CD4-positive, alpha-beta T cell (primary cell): ENCODE measurements around the gene SPATA2L. TPM values are rescaled to one million over a fixed set of nuclear protein-coding genes. Genes with fewer than 3 reads are reported as not detected.

Source experiments
- ATAC-seq: fragments of 200-7000 bp; cut with Tn5 transposase; one replicate; pipeline ENCODE4 v1.10.0; 2022; ENCODE audit warnings: mild to moderate bottlenecking; ENCODE audit not compliant: poor library complexity
- CTCF ChIA-PET: fragments of 350-600 bp; sonication (Branson Sonifier 250); formaldehyde crosslinking; loops from one replicate; lab custom pipeline; 2021; ENCODE audit warnings: antibody characterized with exemption, inconsistent platforms; lab: Charles Lee
- POLR2A ChIA-PET: fragments of 350-600 bp; sonication (Branson Sonifier 250); formaldehyde crosslinking; loops from one replicate; lab custom pipeline; 2021; ENCODE audit warnings: antibody characterized with exemption, inconsistent platforms; lab: Charles Lee
- DNase-seq, 14 experiments: peaks; one replicate each; pipeline ENCODE4 v3.0.0-alpha.2; 2013 to 2020; ENCODE audit warnings: mixed read lengths in 2 of 14
- H3K27ac ChIP-seq, 2 donors: one replicate each; pipeline versions ENCODE4 v1.5.1 to v1.7.0; 2013; ENCODE audit warnings: low read length in 2 of 2, low read depth in 1 of 2, mild to moderate bottlenecking in 1 of 2
- H3K27me3 ChIP-seq, 2 experiments: 1 replicate in 1 of 2; 2 replicates in 1 of 2; pipeline versions ENCODE4 v1.6.1 to v1.7.0; 2013; ENCODE audit warnings: low read length in 2 of 2, control low read depth in 1 of 2, mild to moderate bottlenecking in 1 of 2, moderate library complexity in 1 of 2; ENCODE audit not compliant: insufficient read depth in 2 of 2, control insufficient read depth in 1 of 2
- H3K36me3 ChIP-seq: one replicate; pipeline ENCODE4 v1.6.1; 2013; ENCODE audit warnings: low read length, control low read depth; ENCODE audit not compliant: insufficient read depth
- H3K4me1 ChIP-seq: one replicate; pipeline ENCODE4 v1.6.1; 2013; ENCODE audit warnings: low read length, control low read depth; ENCODE audit not compliant: insufficient read depth
- H3K4me3 ChIP-seq: one replicate; pipeline ENCODE4 v1.5.1; 2013; ENCODE audit warnings: mild to moderate bottlenecking, low read length, moderate library complexity
- H3K9me3 ChIP-seq, 2 experiments: 1 replicate in 1 of 2; 2 replicates in 1 of 2; pipeline versions ENCODE4 v1.6.1 to v1.7.0; 2013; ENCODE audit warnings: low read length in 2 of 2, mild to moderate bottlenecking in 2 of 2, control low read depth in 1 of 2, moderate library complexity in 1 of 2; ENCODE audit not compliant: control insufficient read depth in 1 of 2, insufficient read depth in 1 of 2
- H3K27ac Mint-ChIP-seq: one replicate; pipeline ENCODE4 v1.8.0; 2020; ENCODE audit warnings: mixed read lengths
- H3K27me3 Mint-ChIP-seq: one replicate; pipeline ENCODE4 v1.8.0; 2021; ENCODE audit warnings: mixed read lengths
- H3K36me3 Mint-ChIP-seq: one replicate; pipeline ENCODE4 v1.8.0; 2021; ENCODE audit warnings: low read depth, mixed read lengths
- H3K4me1 Mint-ChIP-seq: one replicate; pipeline ENCODE4 v1.8.0; 2021; ENCODE audit warnings: low read depth, mixed read lengths
- H3K4me3 Mint-ChIP-seq: one replicate; pipeline ENCODE4 v1.8.0; 2020; ENCODE audit warnings: mild to moderate bottlenecking, mixed read lengths
- H3K9me3 Mint-ChIP-seq: one replicate; pipeline ENCODE4 v1.8.0; 2020; ENCODE audit warnings: mixed read lengths
- intact Hi-C, 2 experiments: fragments of 100-400 bp; cut with DNase I in 1 of 2; cut with micrococcal nuclease in 1 of 2; formaldehyde crosslinking; loops; one replicate each; pipeline versions ENCODE4 v1.15.1 to v1.9.0; 2023 to 2025; cut with DNase I, micrococcal nuclease
- total RNA-seq, 174 experiments: library from RNA in 2 of 174; stranded (reverse) in 2 of 174; gene quantifications; one replicate each; pipeline ENCODE4 v1.2.3 and lab custom pipeline; 2021 to 2026
- TF ChIP-seq, protein P1 (sequence below): fragments of 200-600 bp; IDR thresholded peaks from one replicate; pipeline ENCODE4 v1.8.0; 2022; ENCODE audit warnings: antibody characterized with exemption, mild to moderate bottlenecking

Gene SPATA2L
- total RNA-seq, 2 experiments from 2014 or later: 26.1 to 28.3 TPM

GRCh38 chr16:89721546-89722391 lies 20.3 kb upstream of the SPATA2L start:
- DNase-seq (peak; percentile 88 to 96 (median 91)), ATAC-seq (peak; percentile 43)
- TF ChIP-seq, protein P1, sequence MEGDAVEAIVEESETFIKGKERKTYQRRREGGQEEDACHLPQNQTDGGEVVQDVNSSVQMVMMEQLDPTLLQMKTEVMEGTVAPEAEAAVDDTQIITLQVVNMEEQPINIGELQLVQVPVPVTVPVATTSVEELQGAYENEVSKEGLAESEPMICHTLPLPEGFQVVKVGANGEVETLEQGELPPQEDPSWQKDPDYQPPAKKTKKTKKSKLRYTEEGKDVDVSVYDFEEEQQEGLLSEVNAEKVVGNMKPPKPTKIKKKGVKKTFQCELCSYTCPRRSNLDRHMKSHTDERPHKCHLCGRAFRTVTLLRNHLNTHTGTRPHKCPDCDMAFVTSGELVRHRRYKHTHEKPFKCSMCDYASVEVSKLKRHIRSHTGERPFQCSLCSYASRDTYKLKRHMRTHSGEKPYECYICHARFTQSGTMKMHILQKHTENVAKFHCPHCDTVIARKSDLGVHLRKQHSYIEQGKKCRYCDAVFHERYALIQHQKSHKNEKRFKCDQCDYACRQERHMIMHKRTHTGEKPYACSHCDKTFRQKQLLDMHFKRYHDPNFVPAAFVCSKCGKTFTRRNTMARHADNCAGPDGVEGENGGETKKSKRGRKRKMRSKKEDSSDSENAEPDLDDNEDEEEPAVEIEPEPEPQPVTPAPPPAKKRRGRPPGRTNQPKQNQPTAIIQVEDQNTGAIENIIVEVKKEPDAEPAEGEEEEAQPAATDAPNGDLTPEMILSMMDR: no peak
- intact Hi-C loops: loop anchor here (1.0 to 5.0 kb wide), 6 partner anchors 15 to 151 kb away; partner anchors contain the start of genes FANCA (in 1 of the 2) and TCF25 (in 1 of the 2)
- peak overlapping the region; percentile 87 for H3K4me3 ChIP-seq
- H3K4me1 ChIP-seq: peaks cover 65% of the 10 kb centered on the region
- peaks cover 39% of the 10 kb centered on the region for H3K36me3 ChIP-seq
- Mint-ChIP-seq H3K27ac (peak overlapping the region; percentile 98), H3K9me3 (no peaks in the 10 kb centered on the region), H3K4me1 (peaks cover 32% of the 10 kb centered on the region), H3K27me3 (no peaks in the 10 kb centered on the region), H3K4me3 (peak overlapping the region; percentile 99), H3K36me3 (peaks cover 34% of the 10 kb centered on the region)
- peaks cover 0 to 4% of the 10 kb centered on the region in 2 experiments for H3K9me3 ChIP-seq
- H3K27me3 ChIP-seq: no peaks in the 10 kb centered on the region
- ChIA-PET POLR2A (interaction anchor here (1.2 to 5.0 kb wide), 5 partner anchors 14 to 40 kb away, joined by 3 to 89 read pairs (median 28); partner anchors contain the start of gene SPATA2L), CTCF (interaction anchor here (1.9 to 5.8 kb wide), 2 partner anchors 15 to 21 kb away, joined by 6 to 37 read pairs; partner anchors contain the start of gene SPATA2L)
- H3K27ac ChIP-seq: peak overlapping the region; percentile 69 to 94

- Histone ChIP-seq H3K4me1 (peaks cover 57% of the 10 kb centered on the region), H3K27me3 (no peaks in the 10 kb centered on the region), H3K27ac (peak within 1 kb of the TSS; percentile 69 to 94), H3K36me3 (peaks cover 33% of the 10 kb centered on the region), H3K4me3 (peak within 1 kb of the TSS; percentile 87), H3K9me3 (peaks cover 0 to 4% of the 10 kb centered on the region in 2 experiments)
- Mint-ChIP-seq H3K36me3 (peaks cover 29% of the 10 kb centered on the region), H3K27ac (peak within 1 kb of the TSS; percentile 98), H3K27me3 (no peaks in the 10 kb centered on the region), H3K4me3 (peak within 1 kb of the TSS; percentile 99), H3K9me3 (no peaks in the 10 kb centered on the region), H3K4me1 (peaks cover 32% of the 10 kb centered on the region)
- POLR2A ChIA-PET: interaction anchor here (0.7 to 2.1 kb wide), 7 partner anchors 13 to 152 kb away, joined by 3 to 8 read pairs (median 6); partner anchors contain the start of gene TCF25
- CTCF ChIA-PET: interaction anchor here (1.0 to 1.9 kb wide), 2 partner anchors 15 to 21 kb away, joined by 4 to 7 read pairs; no protein-coding TSS in a partner anchor
- intact Hi-C loops: loop anchor here in 1 of 2 experiments (1.0 to 5.0 kb wide), 4 partner anchors 19 to 152 kb away; partner anchors contain the start of genes FANCA and TCF25
- DNase-seq (peak; percentile 73 to 93 (median 85)), ATAC-seq (peak; percentile 43)
- TF ChIP-seq, protein P1: no peak
Observed at GRCh38 chr16:89720813-89721545, 19.5 kb upstream of the SPATA2L start, which contains the start of the genes VPS9D1 and ZNF276. Gene VPS9D1, minus strand, starts transcription at chr16:89720898. Its CDS starts 37 bp downstream, at chr16:89720861. Gene ZNF276, plus strand, starts transcription at chr16:89721537. Its CDS starts 104 bp downstream, at chr16:89721641.

GRCh38 chr16:89720551-89720812 lies 19.0 kb upstream of the SPATA2L start:
- Mint-ChIP-seq H3K4me3 (peak overlapping the region; percentile 87), H3K27ac (peak overlapping the region; percentile 79), H3K4me1 (peaks cover 32% of the 10 kb centered on the region), H3K9me3 (no peaks in the 10 kb centered on the region), H3K27me3 (no peaks in the 10 kb centered on the region), H3K36me3 (peaks cover 27% of the 10 kb centered on the region)
- ATAC-seq: no peak
- Histone ChIP-seq H3K27ac (peak overlapping the region in 1 of 2 donors; percentile 94), H3K9me3 (peaks cover 0 to 4% of the 10 kb centered on the region in 2 experiments), H3K4me3 (peak overlapping the region; percentile 87), H3K27me3 (no peaks in the 10 kb centered on the region), H3K4me1 (peaks cover 52% of the 10 kb centered on the region), H3K36me3 (peaks cover 28% of the 10 kb centered on the region)
- DNase-seq: no peak
- POLR2A ChIA-PET: interaction anchor here (0.7 to 2.1 kb wide), 7 partner anchors 13 to 153 kb away, joined by 3 to 8 read pairs (median 6); partner anchors contain the start of gene TCF25
- TF ChIP-seq, protein P1: no peak
- CTCF ChIA-PET: interaction anchor here (1.0 to 1.9 kb wide), 2 partner anchors 15 to 20 kb away, joined by 4 to 7 read pairs; no protein-coding TSS in a partner anchor
- intact Hi-C loops: loop anchor here in 1 of 2 experiments (2.0 to 5.0 kb wide), 3 partner anchors 72 to 152 kb away; partner anchors contain the start of genes FANCA and TCF25
